GM12801 (cell line): Measurements from ENCODE around the gene GTF2E1.

Source experiments
- TF ChIP-seq, protein P1 (sequence below): IDR thresholded peaks from one replicate; pipeline ENCODE4 v1.5.1; 2011; ENCODE audit warnings: control low read depth; ENCODE audit not compliant: insufficient read length; ENCODE audit errors: extremely low read depth

GTF2E1 gene

DNA sequence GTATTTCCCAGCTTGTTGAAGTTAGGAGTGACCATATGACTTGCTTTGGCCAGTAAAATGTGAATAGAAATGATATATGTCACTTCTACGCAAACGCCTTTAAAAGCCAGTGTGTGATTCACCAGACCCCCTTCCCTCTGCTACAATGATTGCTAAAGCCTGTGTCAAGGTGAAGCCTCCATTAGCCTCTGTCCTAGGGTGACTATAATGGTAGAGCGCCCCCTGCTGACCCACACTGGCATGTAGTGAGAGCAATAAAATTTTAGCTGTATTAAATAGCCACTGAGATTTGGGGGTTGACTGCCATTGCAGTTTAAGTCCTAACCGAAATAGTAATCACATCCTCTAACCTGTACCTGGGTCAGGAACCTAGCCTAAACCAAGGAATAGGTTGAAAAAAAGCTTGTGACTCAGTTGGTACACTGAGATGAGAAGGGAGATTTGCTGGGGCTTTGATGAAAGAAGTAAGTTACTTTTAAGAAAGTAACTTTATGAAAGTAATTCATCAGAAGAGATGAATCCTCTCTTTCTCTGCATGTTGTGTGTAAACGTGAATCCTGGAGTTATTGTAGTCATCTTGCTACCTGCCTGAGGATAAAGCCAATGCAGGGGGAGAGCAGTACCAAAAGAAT, 52.6 kb downstream of the GTF2E1 start:
- TF ChIP-seq, protein P1, sequence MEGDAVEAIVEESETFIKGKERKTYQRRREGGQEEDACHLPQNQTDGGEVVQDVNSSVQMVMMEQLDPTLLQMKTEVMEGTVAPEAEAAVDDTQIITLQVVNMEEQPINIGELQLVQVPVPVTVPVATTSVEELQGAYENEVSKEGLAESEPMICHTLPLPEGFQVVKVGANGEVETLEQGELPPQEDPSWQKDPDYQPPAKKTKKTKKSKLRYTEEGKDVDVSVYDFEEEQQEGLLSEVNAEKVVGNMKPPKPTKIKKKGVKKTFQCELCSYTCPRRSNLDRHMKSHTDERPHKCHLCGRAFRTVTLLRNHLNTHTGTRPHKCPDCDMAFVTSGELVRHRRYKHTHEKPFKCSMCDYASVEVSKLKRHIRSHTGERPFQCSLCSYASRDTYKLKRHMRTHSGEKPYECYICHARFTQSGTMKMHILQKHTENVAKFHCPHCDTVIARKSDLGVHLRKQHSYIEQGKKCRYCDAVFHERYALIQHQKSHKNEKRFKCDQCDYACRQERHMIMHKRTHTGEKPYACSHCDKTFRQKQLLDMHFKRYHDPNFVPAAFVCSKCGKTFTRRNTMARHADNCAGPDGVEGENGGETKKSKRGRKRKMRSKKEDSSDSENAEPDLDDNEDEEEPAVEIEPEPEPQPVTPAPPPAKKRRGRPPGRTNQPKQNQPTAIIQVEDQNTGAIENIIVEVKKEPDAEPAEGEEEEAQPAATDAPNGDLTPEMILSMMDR: no peak

DNA sequence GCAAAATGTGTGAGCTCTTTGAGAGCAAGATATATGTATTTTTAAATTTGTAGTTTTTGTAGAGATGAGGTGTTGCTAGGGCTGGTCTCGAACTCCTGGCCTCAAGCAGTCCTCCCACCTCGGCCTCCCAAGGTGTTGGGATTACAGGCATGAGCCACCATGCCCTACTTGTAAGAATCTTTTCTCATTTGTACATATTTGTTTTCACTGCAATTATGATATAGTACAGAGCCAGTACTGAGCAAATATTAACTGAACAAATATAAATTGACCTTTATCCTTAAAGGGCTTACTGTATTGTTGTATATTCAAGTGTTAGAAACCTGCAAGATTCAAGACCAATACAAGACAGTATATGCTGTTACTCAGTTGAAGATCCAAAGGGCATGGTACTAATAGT, 53.4 kb downstream of the GTF2E1 start:
- TF ChIP-seq, protein P1: no peak

DNA sequence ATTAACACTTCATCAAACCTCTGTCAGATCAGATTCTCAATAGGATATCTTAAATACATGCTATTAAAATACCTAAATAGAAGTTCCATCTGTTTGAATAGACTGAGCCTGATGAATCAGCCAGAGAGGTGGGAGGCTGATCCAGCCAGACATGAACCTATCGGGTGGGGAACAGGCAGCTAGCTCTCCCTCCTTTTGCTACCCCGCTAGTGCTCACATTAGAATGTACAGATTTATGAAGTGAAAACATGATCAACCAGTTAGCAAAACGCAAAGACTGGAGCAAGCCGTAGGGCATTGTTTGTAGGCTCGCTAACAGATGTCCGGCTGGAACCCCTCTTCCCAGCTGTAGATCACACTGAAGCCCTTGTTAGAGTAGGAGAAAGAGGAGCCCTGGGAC, 54.4 kb downstream of the GTF2E1 start:
- TF ChIP-seq, protein P1: no peak

DNA sequence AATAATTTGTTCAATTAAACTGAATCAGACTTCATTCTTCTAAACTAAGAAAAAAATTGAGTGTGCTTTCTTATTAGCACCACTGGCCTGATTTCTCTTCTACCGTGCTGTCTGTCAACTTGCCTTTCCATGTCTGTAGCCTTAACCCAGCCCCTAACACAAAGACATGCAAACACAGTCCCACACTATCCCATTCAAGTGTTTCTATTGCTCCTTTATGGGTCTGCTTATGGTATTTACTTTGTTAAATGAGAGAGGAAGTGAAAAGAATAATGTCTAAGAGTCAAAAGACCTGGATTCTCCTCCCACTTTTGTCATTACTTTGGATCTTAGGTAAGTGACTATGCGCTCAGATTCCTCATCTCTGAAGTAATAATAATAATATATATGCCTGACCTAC, 55.3 kb downstream of the GTF2E1 start:
- TF ChIP-seq, protein P1: no peak

DNA sequence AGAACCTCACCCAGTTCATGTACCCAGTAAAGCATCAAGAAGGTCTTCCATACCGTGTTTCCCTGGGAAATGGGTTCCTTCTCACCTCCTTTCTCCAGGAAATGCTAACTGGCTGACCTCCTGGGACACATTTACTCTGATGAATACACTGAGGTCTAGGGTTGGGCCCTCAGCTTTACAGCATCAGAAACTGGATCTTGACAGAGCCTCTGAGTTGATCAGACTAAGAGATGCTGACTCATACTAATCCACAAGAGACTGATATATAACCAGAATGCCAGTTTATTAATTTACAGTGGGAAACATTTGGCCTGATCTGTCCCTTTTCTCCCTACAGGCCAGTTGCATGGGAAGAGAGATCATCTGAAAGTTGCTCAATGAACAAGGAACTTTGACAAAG, 55.8 kb downstream of the GTF2E1 start:
- TF ChIP-seq, protein P1: no peak

DNA sequence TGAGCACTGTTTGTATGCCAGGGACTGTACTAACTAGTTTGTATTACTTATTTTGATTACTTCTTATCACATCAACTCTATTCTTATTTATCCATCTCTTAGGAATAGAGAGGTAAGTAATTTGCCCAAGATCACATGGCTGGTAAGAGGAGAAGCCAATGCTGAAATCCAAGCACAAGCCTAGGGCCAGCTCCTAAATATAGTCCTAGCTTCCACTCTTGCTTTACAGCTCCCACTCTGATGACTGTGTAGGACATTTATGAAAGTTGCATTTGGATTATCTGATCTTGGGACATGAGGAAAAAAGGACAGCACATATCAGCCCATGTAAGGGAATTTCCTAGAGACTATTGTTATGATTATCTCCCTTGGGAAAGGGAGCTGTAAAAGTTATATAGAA, 58.1 kb downstream of the GTF2E1 start:
- TF ChIP-seq, protein P1: no peak

DNA sequence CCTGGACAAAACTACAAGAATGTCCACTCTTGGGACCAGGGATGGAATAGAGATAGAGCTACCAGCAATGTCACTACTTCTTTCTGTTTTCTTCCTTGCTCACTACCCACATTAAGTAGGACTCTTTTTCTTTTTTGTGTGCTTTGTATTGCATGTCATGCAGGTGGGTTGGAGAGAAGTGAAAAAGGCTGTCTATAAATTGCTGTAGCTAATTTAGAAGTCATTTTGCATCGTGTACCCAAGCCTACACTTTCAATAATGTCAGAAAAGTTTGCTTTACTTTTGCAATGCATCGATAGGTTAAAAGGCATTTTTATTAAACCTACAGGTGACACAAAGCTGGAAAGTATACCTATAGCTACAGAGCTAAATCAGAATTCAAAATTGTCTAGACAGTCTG, 58.9 kb downstream of the GTF2E1 start:
- TF ChIP-seq, protein P1: no peak
